ENCODE measurements around the gene GAS2L1. TPM values are rescaled to one million over a fixed set of nuclear protein-coding genes. Genes with fewer than 3 reads are reported as not detected.

GAS2L1 gene
- total and polyA plus RNA-seq, 2 of the 4 experiments (the other 2 are of a cell fraction) = 1.4 to 15.6 TPM

DNA sequence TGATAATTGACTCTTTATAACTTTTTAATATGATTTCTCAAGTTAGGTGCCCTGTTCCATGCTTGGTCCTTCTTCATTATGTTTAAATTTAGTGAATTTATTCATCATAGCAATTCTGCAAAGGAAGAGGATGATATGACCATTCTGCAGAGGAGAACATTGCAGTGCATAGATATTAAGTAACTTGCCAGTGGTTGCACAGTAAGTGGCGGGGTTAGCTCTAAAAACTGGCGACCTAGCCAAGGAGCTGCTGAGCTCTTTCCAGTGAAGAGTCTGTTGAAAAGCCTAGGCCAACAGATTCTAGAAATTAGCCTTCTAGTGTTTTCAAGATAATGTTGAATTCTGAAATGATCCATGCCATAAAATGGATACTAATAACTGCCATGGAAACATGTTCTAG lies 33.8 kb upstream of the GAS2L1 start:
- H3K14ac ChIP-seq (replicated peaks; ENCODE audit: low read depth, low read length) = no peak overlapping the region
- peaks cover 0 to 60% of the 10 kb centered on the region in 2 experiments; a peak in 3 of 4 replicates for H3K79me1 ChIP-seq (ENCODE audit: low read depth in 1 of 2, low read length in 2 of 2)
- H3K27ac ChIP-seq (ENCODE audit: insufficient read depth, low read length) = no peak overlapping the region
- POLR2A ChIA-PET (ENCODE audit: unreplicated experiment) = no interaction called here
- peaks cover 8% of the 10 kb centered on the region for H3K4me1 ChIP-seq (ENCODE audit: control insufficient read depth, insufficient read depth, low read length)
- no peak overlapping the region for H3K23ac ChIP-seq (ENCODE audit: low read depth, low read length)
- BruUV-seq (replicated peaks) = no TSS peak
- no peak overlapping the region for H2BK120ac ChIP-seq (ENCODE audit: low read depth, low read length)
- intact Hi-C loops (cut with micrococcal nuclease) = no loop called here
- no peak overlapping the region for H3K4ac ChIP-seq (ENCODE audit: low read depth, low read length)
- H2AFZ ChIP-seq (replicated peaks; ENCODE audit: low read length, poor library complexity) = no peak overlapping the region
- no peak overlapping the region for H3K4me3 ChIP-seq (ENCODE audit: insufficient read depth, low read depth, low read length)
- CTCF ChIA-PET = no interaction called here
- ATAC-seq (ENCODE audit: low read depth) (no peak), DNase-seq (no peak)
- no peak overlapping the region for H3K56ac ChIP-seq (ENCODE audit: extremely low read depth, insufficient read depth, low read length)
- no peak overlapping the region for H2AK9ac ChIP-seq (replicated peaks; ENCODE audit: low read depth, low read length, poor library complexity)
- no peak overlapping the region for H4K91ac ChIP-seq (ENCODE audit: insufficient read depth, low read depth, low read length)
- peaks cover 90% of the 10 kb centered on the region for H4K20me1 ChIP-seq (ENCODE audit: insufficient read depth, low read length)
- H3K27me3 ChIP-seq (ENCODE audit: control insufficient read depth, insufficient read depth, low read length) = no peaks in the 10 kb centered on the region
- H3K4me2 ChIP-seq (ENCODE audit: low read depth, low read length) = no peak overlapping the region
- TF ChIP-seq RFX5 (IDR thresholded peaks at IDR 0.05; ENCODE audit: low read depth, low read length) (no peak), MXI1 (IDR thresholded peaks at IDR 0.05; ENCODE audit: borderline replicate concordance, low read depth, low read length) (no peak), CHD1 (IDR thresholded peaks at IDR 0.05; ENCODE audit: low read depth, low read length) (no peak), CEBPB (IDR thresholded peaks at IDR 0.05; ENCODE audit: low read depth, low read length) (no peak), MAZ (IDR thresholded peaks at IDR 0.05; ENCODE audit: borderline replicate concordance, low read depth, low read length) (no peak), BHLHE40 (IDR thresholded peaks at IDR 0.05; ENCODE audit: low read depth, low read length) (no peak), FOS (IDR thresholded peaks at IDR 0.05; ENCODE audit: low read depth, low read length) (no peak), NFE2L2 (IDR thresholded peaks at IDR 0.05; ENCODE audit: low read depth, low read length) (no peak), ELK1 (IDR thresholded peaks at IDR 0.05; ENCODE audit: borderline replicate concordance, low read depth, low read length) (no peak), MAFK (IDR thresholded peaks at IDR 0.05; ENCODE audit: low read depth, low read length) (no peak), RCOR1 (IDR thresholded peaks at IDR 0.05; ENCODE audit: insufficient replicate concordance, low read length) (no peak), CTCF (conservative IDR thresholded peaks at IDR 0.05; ENCODE audit: low read depth, low read length) (no peak)
- no peak overlapping the region for H2BK20ac ChIP-seq (ENCODE audit: low read depth, low read length)
- no peak overlapping the region for H3K9ac ChIP-seq (ENCODE audit: low read depth, low read length)
- no peak overlapping the region for H2BK15ac ChIP-seq (ENCODE audit: low read depth, low read length)
- H3K18ac ChIP-seq (ENCODE audit: low read depth, low read length) = no peak overlapping the region
- H4K5ac ChIP-seq (ENCODE audit: low read depth, low read length) = no peak overlapping the region
- H3K36me3 ChIP-seq (ENCODE audit: control insufficient read depth, insufficient read depth, low read length) = peaks cover 30% of the 10 kb centered on the region
- H3K9me1 ChIP-seq (ENCODE audit: insufficient read depth, low read length) = peaks cover 11% of the 10 kb centered on the region
- in situ Hi-C loops (cut with MboI; ENCODE audit: low sequenced_read_pairs) = no loop called here
- no peaks in the 10 kb centered on the region for H3K9me3 ChIP-seq (ENCODE audit: control insufficient read depth, insufficient read depth, low read length)
- no peak overlapping the region for H2BK5ac ChIP-seq (ENCODE audit: low read depth, low read length, poor library complexity, severe bottlenecking)
- dilution Hi-C loops (cut with HindIII; ENCODE audit: low sequenced_read_pairs, unreplicated experiment) = no loop called here
- WGBS, 2 experiments (ENCODE audit: extremely low coverage in 2 of 2, insufficient read length in 1 of 2) = 100% methylated on average over 1 of the region's 2 CpGs; no CpG with 5 or more reads in 1 of the 2 experiments
- no peak overlapping the region for H4K8ac ChIP-seq (ENCODE audit: low read depth in 2 of 2, low read length in 2 of 2)
- H2AK5ac ChIP-seq (ENCODE audit: low read depth, low read length) = no peak overlapping the region

Data from IMR-90 (cell line).